GM18907 (cell line): Measurements from ENCODE around the gene MAD1L1.

Source experiments
- ATAC-seq: cut with Tn5 transposase; IDR thresholded peaks from one replicate; pipeline ENCODE4 v1.9.1; 2021; ENCODE audit warnings: mild to moderate bottlenecking, moderate library complexity; ENCODE audit not compliant: unreplicated experiment

MAD1L1 gene

DNA sequence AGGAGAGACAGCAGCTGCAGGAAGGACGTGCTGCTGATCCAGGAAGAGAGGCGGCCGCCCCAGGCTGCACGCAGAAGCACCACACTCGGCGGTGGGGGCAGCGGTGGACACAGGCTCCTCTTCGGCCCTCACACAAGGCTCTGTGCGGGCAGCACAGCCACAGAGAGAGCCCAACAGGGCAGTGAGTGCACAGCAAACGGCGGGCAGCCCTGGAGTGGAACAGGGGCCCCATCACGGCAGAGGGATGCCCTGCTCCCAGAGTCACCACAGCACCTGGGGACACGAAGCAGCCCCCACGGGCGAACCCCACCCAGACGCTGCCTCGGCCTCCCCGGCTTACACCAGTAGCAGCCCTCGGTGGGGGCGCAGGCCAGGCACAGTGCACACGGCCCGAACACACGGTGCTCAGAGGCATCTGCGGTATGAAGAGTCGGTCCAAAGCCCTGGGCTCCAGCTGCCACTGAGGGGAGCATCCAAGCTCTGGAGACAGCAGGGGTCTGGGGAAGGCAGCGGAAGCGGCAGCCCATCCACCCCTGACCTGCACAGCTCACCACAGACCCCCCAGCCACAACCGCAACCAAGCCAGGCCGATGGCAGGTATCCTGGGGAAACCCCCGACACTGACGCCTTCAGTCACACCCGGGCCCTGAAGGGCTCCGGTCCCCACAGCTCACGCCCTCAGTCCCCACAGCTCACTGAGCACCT, 26.1 kb upstream of the MAD1L1 start:
- peak; percentile 56 for ATAC-seq

DNA sequence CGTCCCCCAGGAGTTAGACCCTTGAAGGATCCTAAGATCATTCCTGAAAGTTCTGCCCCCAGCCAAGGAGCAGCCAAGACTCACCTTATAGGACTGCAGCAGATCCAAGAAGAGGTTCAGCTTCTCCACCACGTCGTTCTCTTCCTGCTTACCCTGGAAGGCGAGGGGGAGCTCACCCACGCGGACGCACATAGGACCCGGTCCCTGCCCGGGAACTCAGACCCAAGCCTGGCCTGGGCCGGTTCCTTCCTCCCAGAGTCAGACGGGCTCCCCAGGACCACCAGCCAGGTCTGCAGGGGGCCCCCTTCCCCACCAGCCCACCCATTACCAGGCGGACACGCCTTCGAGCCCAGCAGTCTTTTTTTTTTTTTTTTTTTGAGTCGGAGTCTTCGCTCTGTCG, 24.9 kb upstream of the MAD1L1 start:
- no peak for ATAC-seq

DNA sequence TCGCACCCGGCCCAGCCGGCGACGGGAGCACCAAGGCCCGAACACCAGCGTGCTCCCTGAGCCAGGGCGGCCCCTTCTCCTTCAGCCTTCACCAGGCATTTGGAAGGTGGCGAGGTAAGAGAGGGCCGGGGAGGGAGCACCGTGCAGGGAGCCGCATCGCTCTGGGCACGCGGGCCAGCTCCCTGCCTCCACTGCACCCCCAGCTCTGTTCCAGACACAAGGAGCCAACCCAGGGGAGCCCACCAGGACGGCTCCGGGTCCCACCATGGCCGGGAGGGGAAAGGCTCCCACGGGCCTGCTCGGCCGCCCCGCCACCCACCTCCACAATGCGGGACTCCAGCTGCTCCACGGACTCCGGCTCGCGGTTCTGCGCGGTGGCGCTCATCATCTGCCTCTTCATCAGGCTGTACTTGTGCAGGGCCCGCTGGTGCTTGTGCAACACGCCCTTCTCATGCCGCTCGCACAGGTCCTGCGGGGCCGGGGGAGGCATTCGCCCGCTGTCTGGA, 24.4 kb upstream of the MAD1L1 start:
- no peak for ATAC-seq

DNA sequence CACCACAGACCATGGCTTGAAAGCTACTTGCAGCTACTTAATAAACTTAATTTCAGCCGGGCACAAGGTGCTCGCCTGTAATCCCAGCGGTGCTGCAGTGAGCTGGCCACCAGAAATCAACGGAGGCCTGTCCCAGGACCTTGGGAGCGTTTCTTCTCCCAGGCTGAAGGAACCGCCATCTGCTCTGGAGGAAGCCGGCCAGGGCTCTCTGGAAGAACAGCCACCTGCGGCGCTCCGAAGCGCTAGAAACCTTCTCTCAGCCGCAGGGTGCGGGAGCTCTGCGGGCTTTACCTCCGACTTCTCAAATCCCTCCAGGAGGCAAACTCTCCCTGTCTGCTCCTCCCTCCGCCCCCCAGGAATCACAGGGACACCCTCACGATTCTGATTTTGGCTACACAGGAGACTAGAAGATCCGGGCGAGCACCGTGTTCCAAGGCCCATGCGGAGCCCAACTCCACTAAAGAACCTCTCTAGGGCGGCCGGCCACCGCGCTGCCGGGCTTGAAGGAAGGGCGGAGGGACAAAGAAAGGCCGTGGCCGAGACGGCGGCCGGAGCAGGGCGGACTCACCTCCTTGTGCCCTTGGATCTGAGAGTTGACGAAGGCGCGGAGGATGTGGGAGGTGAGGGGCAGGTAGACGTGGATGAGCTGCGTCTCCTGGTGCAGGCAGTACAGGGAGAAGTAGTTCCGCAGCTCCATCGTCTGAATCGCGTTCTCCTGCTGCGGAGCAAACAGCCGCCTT, 23.7 kb upstream of the MAD1L1 start:
- ATAC-seq: no peak

DNA sequence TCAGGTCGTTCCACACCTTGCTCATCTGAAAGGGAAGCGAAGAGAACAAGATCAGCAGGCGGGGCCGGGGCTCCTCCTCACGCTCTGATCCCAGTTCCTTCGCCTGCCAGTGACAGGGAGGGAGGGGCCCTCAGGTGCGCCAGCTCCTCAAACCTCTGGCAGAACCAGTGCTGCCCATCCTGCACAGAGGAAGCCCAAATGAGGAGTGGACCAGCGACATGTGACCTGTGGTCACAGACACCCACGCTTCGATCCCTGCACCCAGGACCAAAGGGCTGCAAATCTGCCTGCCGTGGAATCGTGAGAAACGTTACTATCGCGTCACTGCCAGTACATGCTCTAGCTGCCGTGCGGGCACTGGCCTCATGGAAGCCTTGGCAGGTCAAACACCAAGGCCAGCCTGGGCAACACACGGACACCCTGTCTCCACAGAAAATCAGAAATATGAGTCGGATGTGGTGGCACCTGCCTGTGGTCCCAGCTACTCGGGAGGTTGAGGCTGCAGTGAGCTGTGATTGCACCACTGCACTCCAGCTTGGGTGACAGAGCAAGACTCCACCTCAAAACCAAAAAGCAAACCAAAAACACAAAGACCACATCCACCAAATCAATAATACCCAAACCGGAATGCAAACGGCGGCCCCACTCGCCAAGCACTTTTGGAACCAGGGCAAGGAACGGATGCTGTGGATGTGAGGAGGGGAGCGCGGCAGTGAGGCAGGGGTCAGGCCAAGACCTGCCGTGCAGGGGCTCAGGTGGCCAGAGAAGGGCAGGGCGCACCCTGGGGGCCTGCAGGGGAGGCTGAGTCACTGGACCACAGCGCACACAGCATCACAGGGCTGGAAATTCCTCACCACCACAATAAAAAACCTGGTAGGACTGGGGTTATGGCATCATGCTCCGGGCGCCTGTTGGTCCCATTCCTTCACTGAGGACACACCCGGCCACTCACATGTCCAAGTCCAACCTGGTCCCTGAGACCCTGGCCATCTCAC, 22.7 kb upstream of the MAD1L1 start:
- no peak for ATAC-seq

DNA sequence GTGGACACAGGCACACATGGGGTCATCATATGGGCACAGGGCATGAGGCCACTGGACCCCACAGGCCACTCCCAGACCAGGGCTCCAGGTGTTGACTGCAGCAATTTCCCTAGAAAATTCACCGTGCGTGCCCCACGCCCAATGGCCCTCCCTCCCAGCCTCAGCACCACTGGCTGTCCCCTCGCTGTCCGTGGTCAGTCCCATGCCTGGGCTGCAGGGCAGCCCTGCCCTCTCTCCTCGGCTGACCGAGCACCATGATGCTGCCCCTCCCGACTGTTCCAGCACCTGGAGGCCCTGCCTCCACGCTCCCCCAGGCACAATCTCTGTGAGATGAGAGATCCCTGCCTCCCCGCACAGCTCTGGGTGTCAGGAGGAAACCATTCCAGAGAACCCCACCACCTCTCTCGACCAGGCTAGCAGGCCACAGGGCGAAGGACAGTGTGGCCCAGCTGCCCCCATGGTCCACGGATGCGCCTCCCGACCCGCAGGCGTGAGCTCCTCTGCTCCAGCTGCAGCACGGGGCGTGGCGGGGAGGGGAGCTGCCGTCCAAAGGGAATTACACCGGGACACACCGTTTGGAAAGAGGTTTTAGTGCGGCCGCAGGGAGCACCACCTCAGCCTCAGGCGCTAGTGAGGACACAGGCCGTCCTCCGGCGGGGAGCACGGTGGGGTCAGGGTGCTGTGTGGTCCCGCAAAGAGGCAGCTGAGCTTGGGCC, 21.8 kb upstream of the MAD1L1 start:
- no peak for ATAC-seq

DNA sequence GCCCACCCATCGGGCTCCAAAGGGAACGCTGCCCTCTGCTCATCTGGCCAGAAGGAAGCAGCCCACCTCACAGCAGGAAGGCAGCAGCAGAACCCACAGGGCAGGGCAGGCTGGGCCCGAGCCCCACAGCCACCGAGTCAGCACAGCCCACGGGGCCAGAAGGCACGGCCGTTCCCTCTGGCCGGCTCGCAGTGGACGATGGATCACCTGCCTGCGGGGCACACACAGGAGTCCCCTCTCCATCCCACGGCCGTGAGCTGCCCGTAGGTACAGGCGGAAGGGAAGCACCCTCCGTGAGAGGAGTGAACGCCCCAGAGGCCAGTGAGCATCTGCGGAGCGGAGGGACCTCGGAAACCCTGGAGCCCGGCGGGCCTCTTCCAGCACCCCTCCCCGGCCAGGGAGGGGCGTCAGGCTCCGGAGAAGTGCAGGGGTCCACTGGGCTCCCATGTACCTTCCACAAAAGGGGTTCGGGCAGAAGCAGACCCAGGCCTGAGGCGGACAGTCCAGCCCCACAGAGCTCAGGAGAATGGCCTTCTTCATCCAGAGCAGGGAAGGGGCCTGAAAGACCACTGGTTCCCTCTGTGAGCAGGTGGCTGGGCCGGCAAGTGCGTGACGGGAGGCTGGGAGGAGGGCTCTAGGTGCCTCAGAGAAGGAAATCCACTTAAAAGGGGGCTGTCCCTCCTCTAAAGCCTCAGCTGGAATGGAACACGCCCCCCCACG, 20.9 kb upstream of the MAD1L1 start:
- no peak for ATAC-seq

DNA sequence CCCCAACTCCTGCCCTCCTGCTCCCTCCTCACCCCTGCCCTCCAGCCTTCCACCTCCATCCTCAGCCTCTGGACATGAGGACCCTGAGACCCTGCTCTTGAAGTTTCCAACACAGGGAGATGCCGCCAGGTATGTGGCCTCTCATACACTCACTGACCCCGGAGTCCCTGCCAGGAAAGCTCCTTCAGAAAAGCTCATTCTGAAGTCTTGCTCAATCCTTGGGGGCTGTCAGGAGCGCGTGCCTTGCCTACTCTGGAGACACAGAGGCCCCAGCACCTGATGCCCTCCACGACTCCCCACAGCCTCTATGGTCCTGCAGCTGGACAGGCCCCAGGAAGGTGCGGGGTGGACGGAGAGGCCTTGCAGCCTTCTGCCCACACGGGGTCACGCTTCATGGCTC, 20.3 kb upstream of the MAD1L1 start:
- no peak for ATAC-seq

DNA sequence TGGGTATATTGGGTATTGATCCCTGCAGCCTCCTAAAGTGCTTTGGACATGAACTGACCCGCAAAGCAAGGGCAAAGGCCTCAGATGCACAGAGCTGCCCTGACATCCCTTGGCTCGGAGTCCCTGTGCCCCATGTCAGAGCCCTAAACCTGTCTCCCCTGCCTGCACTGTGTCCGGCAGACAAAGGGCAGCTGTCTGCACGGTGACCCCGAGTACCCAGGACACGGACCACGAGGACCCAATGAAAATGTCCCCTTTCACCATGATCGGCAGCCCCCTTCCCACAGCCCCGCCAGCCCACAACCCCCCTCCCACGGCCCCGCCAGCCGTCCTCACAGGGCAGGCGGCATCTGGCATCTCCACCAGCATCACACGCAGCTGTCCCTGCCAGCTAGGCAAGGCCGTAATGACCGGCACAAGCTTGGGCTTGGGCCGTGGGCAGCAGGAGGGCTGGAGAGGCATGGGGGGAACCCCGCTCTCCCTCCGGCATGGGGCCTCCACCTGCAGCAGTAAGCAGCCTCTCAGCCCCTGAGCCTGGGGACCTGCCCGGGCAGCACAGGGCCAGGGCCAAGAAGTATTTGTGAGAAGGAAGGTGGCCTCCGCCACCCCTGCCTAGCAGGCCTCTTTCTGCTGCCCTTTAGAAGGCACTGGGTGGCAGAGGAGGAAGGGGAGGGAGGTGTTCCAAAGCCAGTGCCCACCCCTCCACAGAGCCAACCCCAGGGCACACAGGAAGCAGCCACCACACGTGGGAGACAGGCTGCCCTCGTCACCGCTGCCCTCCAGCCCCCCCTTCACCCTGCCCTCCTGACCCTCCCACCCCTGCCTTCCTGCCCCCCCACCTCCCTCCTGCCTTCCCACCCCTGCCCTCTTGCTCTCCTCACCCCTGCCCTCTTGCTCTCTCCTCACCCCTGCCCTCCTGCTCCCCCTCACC, 19.4 kb upstream of the MAD1L1 start:
- ATAC-seq: no peak

DNA sequence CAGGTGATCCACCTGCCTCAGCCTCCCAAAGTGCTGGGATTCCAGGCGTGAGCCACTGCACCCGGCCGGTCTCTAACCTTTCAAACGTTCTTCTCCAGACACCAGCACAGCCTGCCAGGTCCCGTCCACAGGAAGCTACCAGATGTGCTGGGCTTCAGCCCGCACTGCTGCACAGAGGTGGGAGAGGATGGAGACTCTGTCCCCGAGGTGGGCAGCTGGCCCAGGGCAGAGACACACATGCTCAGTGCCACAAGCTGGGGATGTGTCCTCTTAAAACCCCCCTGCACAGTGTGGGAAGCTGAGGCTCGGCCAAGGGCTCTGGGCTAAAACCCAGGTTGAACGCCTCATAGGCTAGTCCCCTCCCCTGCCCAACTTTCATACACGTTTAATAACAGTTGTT, 18.6 kb upstream of the MAD1L1 start:
- no peak for ATAC-seq

DNA sequence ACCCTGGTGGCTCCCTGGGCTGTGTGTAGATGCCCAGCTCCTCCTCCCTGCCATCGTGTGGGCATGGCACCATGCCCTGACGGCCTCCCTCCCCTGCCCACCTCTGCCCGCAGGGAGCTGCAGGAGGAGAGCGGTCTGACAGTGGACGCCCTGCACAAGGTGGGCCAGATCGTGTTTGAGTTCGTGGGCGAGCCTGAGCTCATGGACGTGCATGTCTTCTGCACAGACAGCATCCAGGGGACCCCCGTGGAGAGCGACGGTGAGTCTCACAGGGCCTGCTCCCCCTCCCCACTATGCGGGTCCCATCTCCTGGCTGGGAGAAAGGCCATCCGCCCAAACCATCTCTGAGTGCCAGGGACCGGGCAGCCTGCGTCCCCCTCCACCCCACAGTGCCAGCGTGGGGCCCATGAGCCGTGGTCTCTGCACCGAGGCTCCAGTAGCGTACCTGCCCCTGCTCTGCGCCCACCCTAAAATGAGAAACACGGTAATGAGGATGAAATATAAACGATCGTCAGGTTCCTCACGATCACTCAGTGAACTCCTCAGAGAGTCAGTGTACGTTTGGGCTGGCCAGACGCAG, 17.1 kb upstream of the MAD1L1 start:
- ATAC-seq: no peak

DNA sequence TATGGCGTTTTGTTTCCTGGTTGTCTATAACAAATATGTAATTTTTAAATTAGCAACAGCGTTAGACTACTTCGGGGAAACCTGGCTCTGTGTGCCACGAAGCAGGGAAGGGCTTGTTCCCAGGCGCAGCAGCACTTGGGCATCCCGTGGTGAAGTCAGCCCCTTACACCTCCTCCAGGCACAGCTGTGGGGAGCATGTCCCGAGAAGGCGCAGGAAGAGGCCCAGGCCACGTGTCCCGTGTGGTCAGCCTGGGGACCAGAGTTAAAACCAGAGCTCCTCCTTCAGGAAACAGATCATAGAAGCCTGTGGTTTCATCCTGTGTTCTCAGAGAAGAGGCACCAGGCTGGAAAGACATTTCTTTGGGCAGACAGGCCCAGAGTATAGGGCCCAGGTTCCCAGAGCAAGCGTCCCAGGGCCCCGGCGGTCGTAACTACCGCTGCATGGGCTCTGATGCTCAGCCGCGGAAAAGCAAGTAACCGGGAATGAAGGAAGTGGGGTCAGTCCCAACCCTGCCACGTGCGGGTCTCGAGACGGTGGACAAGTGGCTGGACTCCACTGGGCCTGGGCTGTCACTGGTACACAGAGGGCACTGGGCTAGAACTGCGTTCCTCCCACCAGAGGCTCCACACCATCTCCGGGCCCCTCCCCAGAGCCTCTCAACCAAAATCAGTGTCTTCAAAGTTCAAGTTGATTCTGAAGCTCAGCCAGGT, 16.4 kb upstream of the MAD1L1 start:
- ATAC-seq: peak; percentile 57

DNA sequence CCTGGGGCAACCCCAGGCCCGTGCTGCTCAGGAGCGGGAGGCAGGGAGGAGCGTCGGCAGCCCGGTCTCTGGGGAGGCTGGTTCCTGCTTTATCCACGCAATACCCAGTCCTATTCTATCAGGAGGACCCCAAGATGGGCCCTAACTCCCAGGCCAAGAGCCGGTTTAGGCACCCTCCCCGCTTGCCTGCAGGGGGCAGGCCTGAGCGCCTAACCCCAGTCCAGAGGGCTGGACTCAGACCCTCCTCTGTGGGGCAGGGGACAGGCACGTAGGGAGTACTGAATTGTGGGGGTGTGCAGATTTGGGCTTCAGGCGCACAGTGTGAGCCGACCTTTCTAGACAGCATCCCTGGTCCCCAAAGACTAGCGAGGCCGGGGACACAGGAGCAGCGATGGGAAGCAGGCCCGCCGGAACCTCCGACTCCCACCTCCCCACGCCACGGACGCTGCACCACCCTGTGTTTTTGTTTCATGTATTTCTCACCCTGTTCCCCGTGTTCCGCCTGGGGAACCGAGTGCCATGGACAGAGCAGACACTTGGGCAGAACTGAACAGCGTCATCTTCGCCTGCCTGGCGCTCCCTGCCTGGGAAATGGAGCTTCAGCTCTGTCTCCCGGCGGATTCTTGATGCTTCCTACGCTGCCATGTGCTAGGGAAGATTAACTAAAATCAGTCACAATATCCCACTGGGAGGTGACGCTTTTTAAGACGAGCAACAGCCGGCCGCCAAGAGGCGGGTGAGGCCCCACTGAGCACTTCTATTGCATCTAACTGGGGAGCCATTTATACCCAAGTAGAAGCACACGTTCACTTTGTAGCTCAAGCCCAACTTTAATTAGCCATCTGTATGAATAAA, 14.6 kb upstream of the MAD1L1 start:
- ATAC-seq: no peak

DNA sequence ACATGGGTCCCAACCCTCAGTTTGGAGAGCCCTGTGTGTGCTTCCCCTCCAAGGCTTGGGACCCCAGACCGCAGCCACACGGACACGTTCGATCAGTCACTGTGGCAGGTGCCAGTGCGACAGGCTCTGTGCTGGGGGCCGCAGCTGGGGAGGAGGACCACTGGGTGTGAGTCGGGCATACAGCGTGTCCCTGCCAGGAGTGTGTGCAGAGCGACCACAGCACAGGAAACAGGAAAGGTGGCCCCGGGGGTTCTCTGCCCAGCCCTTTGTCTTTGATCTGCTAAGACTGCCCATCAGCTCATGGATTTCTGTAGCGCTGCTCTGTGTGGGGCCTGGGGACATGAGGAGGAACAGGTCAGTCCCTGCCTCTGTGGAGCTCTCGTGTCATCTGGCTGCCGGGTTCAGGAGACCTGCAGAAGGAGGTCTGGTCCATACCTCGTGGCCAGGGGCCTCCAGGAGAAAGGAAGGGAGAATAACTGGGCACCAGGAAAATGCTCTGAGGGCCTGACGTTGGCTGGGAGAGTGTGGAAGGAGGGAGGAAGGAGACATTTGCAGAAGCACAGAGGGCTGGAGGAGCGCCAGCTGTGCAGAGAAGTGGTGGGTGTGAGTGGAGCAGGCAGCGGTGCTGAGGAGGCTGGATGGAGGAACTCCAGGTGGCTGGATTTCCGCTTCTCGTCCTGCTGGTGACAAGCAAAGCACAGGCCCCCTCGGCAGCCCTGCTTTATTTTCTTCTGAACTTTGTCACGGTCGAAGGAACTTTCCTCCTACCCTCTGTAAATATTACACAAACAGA, 13.3 kb upstream of the MAD1L1 start:
- ATAC-seq: no peak

DNA sequence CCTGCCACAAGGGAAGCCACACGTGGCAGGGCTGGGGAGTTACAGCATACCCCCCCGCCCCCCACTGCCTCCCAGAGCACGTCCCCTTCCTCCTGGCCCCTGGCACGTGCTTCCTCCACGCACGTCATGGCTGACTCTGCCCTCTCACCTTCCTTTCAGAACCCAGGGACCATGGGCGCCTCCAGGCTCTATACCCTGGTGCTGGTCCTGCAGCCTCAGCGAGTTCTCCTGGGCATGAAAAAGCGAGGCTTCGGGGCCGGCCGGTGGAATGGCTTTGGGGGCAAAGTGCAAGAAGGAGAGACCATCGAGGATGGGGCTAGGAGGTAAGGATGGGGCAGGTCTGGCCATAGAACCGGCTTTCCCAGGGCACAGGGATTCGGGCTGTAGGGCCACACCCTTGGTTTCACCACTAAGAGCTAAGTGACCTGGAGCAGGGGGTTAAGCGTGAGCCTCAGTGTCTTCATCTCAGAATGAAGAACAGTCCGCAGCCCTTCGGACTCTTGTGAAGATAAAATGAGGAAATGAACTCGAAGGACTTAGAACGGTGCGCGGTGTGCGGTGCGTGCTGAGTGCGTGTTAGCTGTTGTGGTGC, 11.8 kb upstream of the MAD1L1 start:
- ATAC-seq: no peak

DNA sequence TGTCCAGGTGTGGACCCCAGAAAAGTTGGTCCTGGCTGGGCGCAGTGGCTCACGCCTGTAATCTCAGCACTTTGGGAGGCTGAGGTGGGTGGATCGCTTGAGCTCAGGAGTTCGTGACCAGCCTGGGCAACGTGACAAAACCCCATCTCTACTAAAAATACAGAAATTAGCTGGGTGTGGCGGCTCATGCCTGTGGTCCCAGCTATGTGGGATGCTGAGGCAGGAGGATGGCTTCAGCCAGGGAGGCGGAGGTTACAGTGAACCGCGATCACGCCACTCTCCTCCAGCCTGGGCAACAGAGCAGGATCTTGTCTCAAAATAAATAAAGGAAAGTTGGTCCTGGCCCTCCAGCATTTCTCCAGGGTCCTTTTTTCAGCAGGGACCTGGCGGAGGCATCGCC, 10.7 kb upstream of the MAD1L1 start:
- no peak for ATAC-seq
